ENCODE results near the gene S1PR3.
A peak's percentile ranks its signal among the peaks of the same experiment; 100 is the strongest.

Gene S1PR3

GRCh38 chr9:88969646-88970373, 21.5 kb upstream of the S1PR3 start:
- no peak for DNase-seq

- no peak for DNase-seq
Observed at GRCh38 chr9:88971131-88971960, 19.9 kb upstream of the S1PR3 start.

- peak; percentile 8 for DNase-seq
Observed at GRCh38 chr9:88972401-88972800, 18.9 kb upstream of the S1PR3 start.

GRCh38 chr9:88973281-88974045, 17.8 kb upstream of the S1PR3 start:
- DNase-seq, result no peak

- DNase-seq, result peak; percentile 28
Observed at GRCh38 chr9:88974641-88975040, 16.6 kb upstream of the S1PR3 start.

GRCh38 chr9:88975966-88976889, 15.0 kb upstream of the S1PR3 start:
- DNase-seq, result no peak

GRCh38 chr9:88976890-88977257, 14.4 kb upstream of the S1PR3 start:
- DNase-seq, result no peak

GRCh38 chr9:88978034-88978433, 13.2 kb upstream of the S1PR3 start:
- no peak for DNase-seq

- DNase-seq, result no peak
Observed at GRCh38 chr9:88979021-88979420, 12.2 kb upstream of the S1PR3 start.

GRCh38 chr9:88979791-88980190, 11.5 kb upstream of the S1PR3 start:
- DNase-seq, result no peak

GRCh38 chr9:88980740-88981203, 10.5 kb upstream of the S1PR3 start:
- DNase-seq, result no peak

GRCh38 chr9:88983865-88984542, 7.3 kb upstream of the S1PR3 start:
- DNase-seq, result no peak

- no peak for DNase-seq
Observed at GRCh38 chr9:88984543-88984883, 6.8 kb upstream of the S1PR3 start.

- no peak for DNase-seq
Observed at GRCh38 chr9:88985616-88986015, 5.7 kb upstream of the S1PR3 start.

- no peak for DNase-seq
Observed at GRCh38 chr9:88986776-88987175, 4.5 kb upstream of the S1PR3 start.

- no peak for DNase-seq
Observed at GRCh38 chr9:88987661-88988060, 3.6 kb upstream of the S1PR3 start.

GRCh38 chr9:88988796-88989641, 2.2 kb upstream of the S1PR3 start:
- DNase-seq, result no peak

GRCh38 chr9:88990041-88990728, 1.1 kb upstream of the S1PR3 start:
- peak; percentile 76 for DNase-seq

GRCh38 chr9:88990729-88991065, 571 bp upstream of the S1PR3 start:
- DNase-seq, result peak; percentile 83

- DNase-seq, result no peak
Observed at GRCh38 chr9:88992556-88992955, 1.3 kb downstream of the S1PR3 start.
